Stimulated activated CD8-positive, alpha-beta memory T cell treated with anti-CD3 and anti-CD28 coated beads, Interleukin-12 subunit alpha, Interleukin-12 subunit beta, amount 100 ng/mL, for 1 hour (primary cell): Measurements from ENCODE around the gene GPATCH2L.

ENCODE experiments used
- DNase-seq: peaks from one replicate; pipeline ENCODE4 v3.0.0-alpha.2; 2020; ENCODE audit warnings: low read depth

Gene GPATCH2L

DNA sequence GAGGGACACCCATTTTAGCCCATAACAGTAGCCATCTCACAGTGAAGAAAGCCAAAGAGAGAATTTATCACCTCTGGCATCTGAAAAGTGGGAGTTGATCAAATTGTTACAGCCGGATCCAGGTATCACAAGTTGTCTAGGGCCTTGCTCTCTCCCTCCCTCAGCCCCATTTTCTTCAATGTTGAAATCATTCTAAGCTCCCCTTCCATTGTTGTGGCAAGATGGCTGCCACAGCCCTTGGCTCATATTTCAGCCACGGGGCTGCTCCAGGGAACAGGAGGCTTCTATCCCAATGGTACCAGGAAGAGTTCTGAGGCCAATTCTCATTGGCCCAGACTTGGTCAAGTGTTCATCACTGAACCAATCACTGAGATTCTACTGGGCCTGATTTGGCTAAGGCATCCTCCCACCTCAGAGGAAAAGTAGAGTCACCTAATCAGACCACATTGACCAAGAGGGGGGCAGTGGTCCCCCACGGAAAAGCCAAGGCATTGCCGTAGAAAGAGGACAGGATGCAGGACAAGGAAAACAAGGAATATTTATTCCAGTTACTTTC lies 106.2 kb downstream of the GPATCH2L start:
- DNase-seq, result no peak

DNA sequence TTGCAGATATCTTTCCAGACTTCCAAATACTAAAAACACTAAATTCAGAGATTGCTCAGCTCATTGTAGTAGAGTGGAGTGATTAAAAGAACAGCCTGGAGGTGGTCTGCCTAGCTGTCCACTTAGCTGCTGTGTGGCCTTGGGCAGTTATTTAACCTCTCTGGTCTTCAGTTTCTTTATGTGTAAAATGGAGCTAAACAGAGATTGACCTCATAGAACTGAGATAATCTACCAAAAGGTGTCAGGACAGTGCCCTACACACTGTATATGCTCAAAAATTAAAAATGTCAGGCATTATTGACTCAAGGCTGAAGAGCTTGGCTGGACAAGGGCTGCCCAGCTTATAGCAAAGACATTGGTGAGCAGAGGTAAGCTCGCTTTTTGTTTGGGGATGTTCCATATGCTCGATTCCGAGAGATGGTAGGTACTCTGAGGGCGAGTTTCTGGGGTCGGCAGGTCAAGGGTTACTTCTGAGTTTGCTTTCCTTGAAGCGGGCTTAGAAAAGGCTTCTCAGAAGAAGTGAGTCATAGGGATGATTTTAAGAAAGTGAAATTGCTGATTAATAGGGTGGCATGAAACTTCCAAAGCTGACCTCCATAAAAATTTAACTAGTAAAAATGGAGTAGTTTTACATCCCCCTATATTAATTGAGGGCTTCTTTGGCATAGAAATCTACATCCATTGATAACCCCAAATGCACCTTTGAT lies 107.5 kb downstream of the GPATCH2L start:
- no peak for DNase-seq

DNA sequence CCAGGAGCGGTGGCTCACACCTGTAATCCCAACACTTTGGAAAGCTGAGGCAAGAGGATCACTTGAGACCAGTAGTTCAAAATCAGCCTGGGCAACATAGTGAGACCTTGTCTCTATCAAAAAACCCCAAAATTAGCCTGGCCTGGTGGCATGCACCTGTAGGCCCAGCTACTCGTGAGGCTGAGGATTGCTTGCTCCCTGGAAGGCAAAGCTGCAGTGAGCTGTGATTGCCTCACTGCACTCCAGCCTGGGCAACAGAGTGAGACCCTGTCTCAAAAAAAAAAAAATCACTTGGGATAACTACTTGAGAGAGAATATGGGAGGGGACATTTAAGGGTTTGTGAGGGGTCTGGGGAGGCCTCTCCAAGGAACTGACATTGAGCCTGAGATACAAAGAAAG lies 109.0 kb downstream of the GPATCH2L start:
- no peak for DNase-seq

DNA sequence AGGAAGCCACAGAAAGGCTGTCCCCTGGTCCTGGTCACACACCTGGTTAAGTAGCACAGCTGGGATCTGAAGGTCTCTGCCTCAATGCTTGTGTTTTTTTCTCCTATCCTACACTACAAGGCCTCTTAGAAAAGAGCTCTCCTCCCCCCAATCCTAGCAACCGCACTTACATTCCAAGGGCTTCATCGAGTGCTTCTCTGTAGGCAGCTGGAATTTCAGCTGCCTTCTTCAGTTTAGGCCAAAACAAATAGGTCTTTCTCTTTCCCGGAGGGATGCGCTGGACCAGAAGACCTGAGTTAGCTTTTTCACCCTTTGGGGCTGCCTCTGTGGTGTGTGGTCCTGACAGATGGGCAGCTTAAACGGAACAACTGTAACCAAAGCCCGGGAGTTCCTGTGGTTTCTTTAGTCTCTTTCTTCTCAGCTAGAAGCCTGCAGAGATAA lies 109.7 kb downstream of the GPATCH2L start:
- no peak for DNase-seq

DNA sequence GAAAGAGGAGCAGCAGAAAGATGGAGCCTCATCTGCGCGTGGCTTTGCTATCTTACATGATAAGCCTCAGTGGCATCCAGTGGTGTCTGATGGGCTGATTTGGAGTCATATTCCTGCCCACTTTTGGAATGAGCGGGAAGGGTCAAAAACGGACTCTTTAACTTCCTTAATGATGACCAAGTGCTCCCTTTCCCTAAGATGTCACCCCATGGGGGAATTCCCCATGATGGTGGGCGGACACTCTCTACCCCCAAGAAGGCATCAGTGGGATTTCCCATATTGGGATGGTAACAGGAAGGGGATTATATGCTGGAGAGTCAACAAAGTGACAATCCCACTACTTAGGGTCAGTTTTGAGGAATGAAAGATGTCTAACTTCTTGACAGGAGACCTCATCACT lies 110.9 kb downstream of the GPATCH2L start:
- no peak for DNase-seq
